ENCODE data around the gene ASAH2B.
"Not testable (repeated sequence)": the region's sequence is repeated elsewhere in the genome, so short reads cannot be mapped to it uniquely, and the experiment has no call there.

ASAH2B gene

DNA sequence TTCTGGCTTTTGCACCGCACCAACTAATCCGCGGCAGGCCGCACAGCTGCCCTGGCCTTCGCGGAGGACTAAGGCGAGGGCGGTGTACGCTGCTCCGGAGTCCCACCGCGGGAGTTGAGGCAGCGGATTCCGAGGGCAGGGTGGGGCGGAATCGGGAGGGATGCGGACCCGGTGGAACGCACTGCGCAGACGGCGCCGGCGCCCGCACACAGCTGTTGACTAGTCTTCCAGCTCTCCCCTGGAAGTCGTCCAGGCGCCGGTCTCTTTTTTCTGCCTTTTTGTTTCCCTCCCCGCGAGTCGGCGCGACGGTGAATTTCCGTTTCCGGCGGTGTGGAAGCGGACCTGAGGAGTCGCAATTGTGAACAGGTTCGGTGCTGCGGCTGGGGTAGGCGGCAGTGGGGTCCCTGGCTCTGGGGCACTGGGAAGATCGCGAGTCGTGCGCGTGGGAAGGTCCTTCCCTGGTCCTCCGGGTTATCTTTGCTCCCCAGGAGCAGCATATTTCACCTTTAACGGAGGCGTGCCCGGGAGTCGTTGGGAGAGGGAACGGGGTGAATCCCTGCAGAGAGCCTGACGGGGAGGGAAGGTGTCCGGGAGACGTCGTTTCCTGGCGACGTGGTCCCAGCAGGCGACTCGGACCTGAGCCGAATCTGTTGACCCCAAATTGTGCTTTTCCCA is at the start of gene ASAH2B:
ASAH2B (plus strand) TSS at position 319 of the 675 bp plus-strand sequence. CDS start 5,195 bp downstream, outside the sequence.
- H3K27me3 ChIP-seq (ENCODE audit: control insufficient read depth, insufficient read depth, low read length): no peaks in the 10 kb centered on the region
- H3K4me1 ChIP-seq (ENCODE audit: control insufficient read depth, insufficient read depth, low read length): no peaks in the 10 kb centered on the region
- H3K4me3 ChIP-seq (ENCODE audit: low read length): peak within 1 kb of the TSS; percentile 96
- no peaks in the 10 kb centered on the region for H3K36me3 ChIP-seq (ENCODE audit: control insufficient read depth, insufficient read depth, low read length)
- peak within 1 kb of the TSS; percentile 83 for H3K9ac ChIP-seq (ENCODE audit: low read length)
- peak within 1 kb of the TSS; percentile 68 for H3K27ac ChIP-seq (ENCODE audit: low read depth, low read length)

DNA sequence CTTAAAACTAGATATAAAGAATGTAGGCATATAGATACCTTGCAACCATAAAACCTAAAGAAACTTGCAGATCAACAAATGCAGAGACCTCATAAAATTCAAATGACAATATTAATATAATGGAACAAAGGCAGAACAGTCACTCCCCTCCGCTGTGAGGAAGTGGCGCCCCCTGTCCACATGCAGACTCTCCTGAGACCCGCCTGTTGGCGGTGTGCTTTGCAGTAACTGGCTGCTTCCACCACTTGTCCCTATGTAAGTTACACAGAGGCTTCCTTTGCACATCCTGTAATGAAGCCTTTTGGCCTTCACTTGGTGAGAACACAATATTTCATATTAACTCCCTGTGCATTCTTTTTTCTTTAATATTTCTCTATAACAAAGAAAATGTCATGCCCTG is 41.9 kb upstream of the ASAH2B start:
- H3K27me3 ChIP-seq (ENCODE audit: control insufficient read depth, insufficient read depth, low read length); H3K36me3 ChIP-seq (ENCODE audit: control insufficient read depth, insufficient read depth, low read length); H3K4me3 ChIP-seq (ENCODE audit: low read length); H3K9ac ChIP-seq (ENCODE audit: low read length); H3K27ac ChIP-seq (ENCODE audit: low read depth, low read length); H3K4me1 ChIP-seq (ENCODE audit: control insufficient read depth, insufficient read depth, low read length): not testable (repeated sequence)

DNA sequence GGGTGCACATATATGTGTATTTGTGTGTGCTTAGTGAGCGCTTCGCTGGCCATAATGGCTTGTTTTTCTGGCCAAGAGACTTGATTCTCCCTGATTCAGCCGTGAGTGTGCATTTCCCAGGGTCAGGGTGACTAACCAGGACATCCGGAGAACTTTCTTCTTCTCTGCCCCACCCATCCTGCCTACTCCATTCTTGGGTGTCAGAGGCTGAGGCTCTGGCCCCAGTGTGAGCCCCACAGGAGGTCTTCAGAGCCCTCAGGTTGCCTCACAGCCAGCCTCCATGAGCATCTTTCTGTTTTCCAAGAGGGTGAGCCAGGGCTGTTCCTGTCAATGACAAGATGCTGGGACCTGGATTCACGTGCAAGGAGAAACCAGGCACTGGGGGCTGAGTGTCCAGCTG is 37.8 kb upstream of the ASAH2B start:
- H3K27ac ChIP-seq (ENCODE audit: low read depth, low read length); H3K9ac ChIP-seq (ENCODE audit: low read length); H3K4me3 ChIP-seq (ENCODE audit: low read length); H3K36me3 ChIP-seq (ENCODE audit: control insufficient read depth, insufficient read depth, low read length); H3K4me1 ChIP-seq (ENCODE audit: control insufficient read depth, insufficient read depth, low read length); H3K27me3 ChIP-seq (ENCODE audit: control insufficient read depth, insufficient read depth, low read length): not testable (repeated sequence)

DNA sequence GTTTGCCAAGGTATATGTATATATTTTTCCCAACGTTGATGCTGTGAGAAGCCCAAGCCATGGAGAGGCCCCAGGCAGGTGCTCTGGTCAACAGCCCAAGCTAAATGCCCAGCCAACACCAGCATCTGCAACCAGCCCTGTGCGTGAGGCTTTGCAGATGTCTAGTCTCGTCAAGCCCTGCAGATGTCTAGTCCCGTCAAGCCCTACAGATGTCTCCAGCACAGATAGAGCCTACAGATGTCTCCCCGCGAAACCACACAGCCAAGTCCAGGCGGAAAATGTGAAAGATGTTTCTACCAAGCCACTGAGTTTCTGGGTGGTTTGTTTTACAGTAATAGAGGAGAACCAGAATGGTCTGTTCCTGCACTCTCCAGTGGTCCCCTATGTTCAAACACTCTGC is 36.7 kb upstream of the ASAH2B start:
- not testable (repeated sequence) for H3K27ac ChIP-seq (ENCODE audit: low read depth, low read length); H3K9ac ChIP-seq (ENCODE audit: low read length); H3K36me3 ChIP-seq (ENCODE audit: control insufficient read depth, insufficient read depth, low read length); H3K4me1 ChIP-seq (ENCODE audit: control insufficient read depth, insufficient read depth, low read length); H3K27me3 ChIP-seq (ENCODE audit: control insufficient read depth, insufficient read depth, low read length); H3K4me3 ChIP-seq (ENCODE audit: low read length)

DNA sequence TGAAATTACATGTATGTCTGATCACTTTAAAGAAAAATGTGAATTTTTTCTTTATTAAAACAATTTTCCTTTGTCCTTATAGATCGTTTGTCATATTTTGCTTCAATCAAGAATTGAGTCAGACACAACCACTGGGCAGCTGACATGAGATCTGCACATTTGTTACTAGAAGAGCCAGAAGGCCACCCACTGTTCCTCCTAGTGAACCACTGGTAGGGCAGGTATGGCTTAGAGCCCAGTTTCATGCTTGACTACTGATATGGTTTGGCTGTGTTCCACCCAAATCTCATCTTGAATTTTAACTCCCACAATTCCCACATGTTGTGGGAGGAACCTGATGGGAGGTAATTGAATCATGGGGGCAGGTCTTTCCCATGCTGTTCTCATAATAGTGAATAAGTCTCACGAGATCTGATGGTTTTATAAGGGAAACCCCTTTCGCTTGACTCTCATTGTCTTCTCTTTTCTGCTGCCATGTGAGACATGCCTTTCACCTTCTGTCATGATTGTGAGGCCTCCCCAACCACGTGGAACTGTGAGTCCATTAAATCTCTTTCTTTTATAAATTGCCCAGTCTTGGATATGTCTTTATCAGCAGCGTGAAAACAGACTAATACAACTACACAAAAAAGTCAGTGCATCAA is 35.2 kb upstream of the ASAH2B start:
- not testable (repeated sequence) for H3K9ac ChIP-seq (ENCODE audit: low read length); H3K27me3 ChIP-seq (ENCODE audit: control insufficient read depth, insufficient read depth, low read length); H3K4me3 ChIP-seq (ENCODE audit: low read length); H3K36me3 ChIP-seq (ENCODE audit: control insufficient read depth, insufficient read depth, low read length); H3K27ac ChIP-seq (ENCODE audit: low read depth, low read length); H3K4me1 ChIP-seq (ENCODE audit: control insufficient read depth, insufficient read depth, low read length)

DNA sequence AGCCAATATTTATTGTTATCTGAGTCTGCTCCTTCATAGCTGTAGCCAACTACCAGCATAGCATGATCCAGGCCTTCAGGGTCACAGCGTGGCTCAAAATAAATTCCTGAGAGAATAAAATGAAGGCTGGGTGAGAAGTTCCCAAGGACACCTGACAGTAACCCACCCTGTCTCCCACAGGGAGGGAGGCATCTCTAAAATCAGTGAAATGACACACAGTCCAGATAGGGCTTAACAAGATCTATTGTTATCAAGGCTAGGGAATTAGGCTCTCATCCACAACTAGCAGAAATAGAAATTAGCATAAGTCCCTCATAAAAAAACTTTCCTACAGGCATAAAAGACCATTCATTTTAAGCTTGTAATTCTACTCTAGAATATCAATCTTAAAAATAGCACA is 33.7 kb upstream of the ASAH2B start:
- not testable (repeated sequence) for H3K27ac ChIP-seq (ENCODE audit: low read depth, low read length); H3K9ac ChIP-seq (ENCODE audit: low read length); H3K4me1 ChIP-seq (ENCODE audit: control insufficient read depth, insufficient read depth, low read length); H3K4me3 ChIP-seq (ENCODE audit: low read length); H3K27me3 ChIP-seq (ENCODE audit: control insufficient read depth, insufficient read depth, low read length); H3K36me3 ChIP-seq (ENCODE audit: control insufficient read depth, insufficient read depth, low read length)

DNA sequence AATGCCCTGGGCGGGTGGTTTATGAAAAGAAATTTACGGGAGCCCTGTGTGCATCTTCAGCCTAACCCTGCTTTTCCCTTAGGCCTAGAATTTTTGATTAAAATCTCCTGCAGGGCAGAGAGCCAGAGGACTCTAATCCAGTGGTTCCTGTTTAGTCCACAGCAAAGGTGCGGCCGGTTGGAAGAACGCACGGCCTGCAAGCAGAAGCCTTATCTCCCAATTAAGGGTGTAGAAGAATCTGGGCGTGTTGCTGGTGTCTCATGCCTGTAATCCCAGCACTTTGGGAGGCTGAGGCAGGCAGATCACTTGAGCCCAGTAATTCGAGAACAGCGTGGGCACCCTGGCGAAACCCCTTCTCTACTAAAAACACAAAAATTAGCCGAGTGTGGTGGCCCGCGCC is 29.5 kb upstream of the ASAH2B start:
- not testable (repeated sequence) for H3K4me1 ChIP-seq (ENCODE audit: control insufficient read depth, insufficient read depth, low read length); H3K9ac ChIP-seq (ENCODE audit: low read length); H3K4me3 ChIP-seq (ENCODE audit: low read length); H3K36me3 ChIP-seq (ENCODE audit: control insufficient read depth, insufficient read depth, low read length); H3K27me3 ChIP-seq (ENCODE audit: control insufficient read depth, insufficient read depth, low read length); H3K27ac ChIP-seq (ENCODE audit: low read depth, low read length)

DNA sequence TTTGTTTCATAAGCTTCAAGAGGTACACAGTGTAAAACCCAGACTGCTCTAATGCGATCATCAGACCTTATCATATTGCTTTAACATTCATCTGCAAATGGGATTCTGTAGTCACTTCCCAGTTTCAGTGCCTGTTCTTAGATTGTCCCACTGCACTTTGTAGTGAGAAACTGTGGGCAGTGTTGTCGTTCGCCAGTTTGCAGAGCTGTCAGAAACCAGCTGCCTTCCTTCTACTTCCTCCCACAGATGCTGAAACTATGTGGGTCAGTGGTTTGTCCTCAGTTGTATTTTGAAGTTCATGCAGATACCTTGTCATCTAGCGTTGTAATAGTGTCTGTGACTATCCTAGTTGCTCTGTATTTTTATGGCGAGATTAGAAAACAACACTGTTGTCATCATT is 15.9 kb upstream of the ASAH2B start:
- not testable (repeated sequence) for H3K9ac ChIP-seq (ENCODE audit: low read length); H3K27me3 ChIP-seq (ENCODE audit: control insufficient read depth, insufficient read depth, low read length); H3K27ac ChIP-seq (ENCODE audit: low read depth, low read length); H3K4me1 ChIP-seq (ENCODE audit: control insufficient read depth, insufficient read depth, low read length); H3K36me3 ChIP-seq (ENCODE audit: control insufficient read depth, insufficient read depth, low read length); H3K4me3 ChIP-seq (ENCODE audit: low read length)

DNA sequence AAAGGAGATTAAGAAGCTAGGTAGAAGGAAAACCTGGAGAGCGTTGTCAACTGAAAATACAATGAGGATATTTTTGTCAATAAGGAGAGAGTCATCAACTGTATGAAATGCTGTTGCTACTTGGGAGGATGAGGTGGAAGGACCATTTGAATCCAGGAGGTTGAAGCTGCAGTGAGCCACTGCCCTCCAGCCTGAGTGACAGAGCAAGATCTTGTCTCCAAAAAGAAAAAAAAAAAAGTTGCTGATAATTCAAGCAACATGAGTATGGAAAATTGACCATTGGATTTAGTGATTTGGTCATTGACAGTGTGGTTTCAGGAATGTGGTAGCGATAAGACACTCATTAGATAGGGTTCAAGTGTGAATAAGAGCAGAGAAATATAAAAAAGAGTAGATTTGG is 11.6 kb upstream of the ASAH2B start:
- H3K4me3 ChIP-seq (ENCODE audit: low read length); H3K9ac ChIP-seq (ENCODE audit: low read length); H3K36me3 ChIP-seq (ENCODE audit: control insufficient read depth, insufficient read depth, low read length): not testable (repeated sequence)

DNA sequence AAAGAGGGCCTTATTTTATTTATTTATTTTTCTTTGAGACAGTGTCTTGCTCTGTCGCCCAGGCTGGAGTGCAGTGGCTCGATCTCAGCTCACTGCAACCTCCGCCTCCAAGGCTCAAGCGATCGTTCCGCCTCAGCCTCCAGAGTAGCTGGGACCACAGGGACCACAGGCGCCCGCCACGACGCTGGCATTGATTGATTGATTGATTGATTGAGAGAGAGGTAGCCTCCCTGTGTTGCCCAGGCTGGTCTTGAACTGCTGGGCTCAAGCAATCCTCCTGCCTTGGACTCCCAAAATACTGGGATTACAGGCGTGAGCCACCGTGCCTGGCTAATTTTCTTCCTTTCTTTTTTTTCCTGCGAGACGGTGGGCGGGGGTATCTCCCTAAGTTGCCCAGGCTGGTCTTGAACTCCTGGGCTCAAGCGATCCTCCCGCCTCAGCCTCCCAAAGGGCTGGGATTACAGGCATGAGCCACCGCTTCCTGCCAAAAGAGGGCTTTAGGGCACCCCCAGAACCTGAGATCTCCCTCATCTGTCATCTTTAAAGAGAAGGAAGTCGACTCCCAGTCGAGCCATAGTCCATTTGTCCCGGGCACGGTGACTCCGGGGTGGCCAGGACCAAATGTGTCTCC is 634 bp upstream of the ASAH2B start:
- H3K9ac ChIP-seq (ENCODE audit: low read length): not testable (repeated sequence)

More for the DNA sequence above, 11.6 kb upstream of the ASAH2B start:
- not testable (repeated sequence) for H3K27ac ChIP-seq (ENCODE audit: low read depth, low read length); H3K4me1 ChIP-seq (ENCODE audit: control insufficient read depth, insufficient read depth, low read length); H3K27me3 ChIP-seq (ENCODE audit: control insufficient read depth, insufficient read depth, low read length)

DNA sequence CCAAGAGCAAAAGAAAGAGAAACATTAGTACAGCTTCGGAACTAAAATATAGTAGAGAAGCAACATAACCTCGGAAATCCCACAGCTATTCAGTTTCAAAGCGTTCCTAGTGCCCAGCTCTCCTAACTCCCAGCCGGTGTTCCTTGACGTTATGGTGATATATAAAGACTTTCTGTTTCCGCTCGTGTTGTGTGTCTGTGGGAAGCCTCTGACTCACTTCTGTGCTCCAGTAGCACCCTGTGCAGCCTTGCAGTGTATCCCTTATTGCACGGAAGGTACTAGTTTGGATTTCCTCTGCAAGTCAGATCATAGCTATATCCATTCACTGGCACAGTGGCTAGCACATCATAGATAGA is 535 bp downstream of the ASAH2B start:
- H3K36me3 ChIP-seq (ENCODE audit: control insufficient read depth, insufficient read depth, low read length): no peaks in the 10 kb centered on the region
- no peaks in the 10 kb centered on the region for H3K4me1 ChIP-seq (ENCODE audit: control insufficient read depth, insufficient read depth, low read length)
- no peaks in the 10 kb centered on the region for H3K27me3 ChIP-seq (ENCODE audit: control insufficient read depth, insufficient read depth, low read length)
- peak overlapping the region; percentile 68 for H3K27ac ChIP-seq (ENCODE audit: low read depth, low read length)
- H3K9ac ChIP-seq (ENCODE audit: low read length): no peak overlapping the region
- peak overlapping the region; percentile 96 for H3K4me3 ChIP-seq (ENCODE audit: low read length)

More for the DNA sequence above, 634 bp upstream of the ASAH2B start:
- not testable (repeated sequence) for H3K36me3 ChIP-seq (ENCODE audit: control insufficient read depth, insufficient read depth, low read length); H3K27me3 ChIP-seq (ENCODE audit: control insufficient read depth, insufficient read depth, low read length); H3K4me1 ChIP-seq (ENCODE audit: control insufficient read depth, insufficient read depth, low read length)
- H3K27ac ChIP-seq (ENCODE audit: low read depth, low read length): peak overlapping the region; percentile 68
- peak overlapping the region; percentile 96 for H3K4me3 ChIP-seq (ENCODE audit: low read length)

DNA sequence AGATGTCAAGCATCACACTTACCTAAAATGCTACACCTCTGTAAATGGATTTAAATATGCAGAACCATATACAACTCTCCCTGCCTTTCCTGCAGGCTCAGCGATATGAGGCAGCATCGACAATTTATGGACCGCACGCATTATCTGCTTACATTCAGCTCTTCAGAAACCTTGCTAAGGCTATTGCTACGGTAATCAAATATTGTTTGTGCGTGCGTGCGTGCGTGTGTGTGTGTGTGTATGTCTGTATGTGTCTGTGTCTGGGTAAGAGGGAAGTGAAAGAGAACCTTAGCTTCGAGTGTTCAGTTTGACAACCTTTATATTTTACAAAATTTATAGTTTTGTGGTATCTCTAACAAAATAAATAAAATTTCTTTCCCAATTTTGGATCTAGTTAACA is 3.1 kb downstream of the ASAH2B start:
- not testable (repeated sequence) for H3K27ac ChIP-seq (ENCODE audit: low read depth, low read length); H3K9ac ChIP-seq (ENCODE audit: low read length); H3K4me3 ChIP-seq (ENCODE audit: low read length); H3K27me3 ChIP-seq (ENCODE audit: control insufficient read depth, insufficient read depth, low read length); H3K36me3 ChIP-seq (ENCODE audit: control insufficient read depth, insufficient read depth, low read length); H3K4me1 ChIP-seq (ENCODE audit: control insufficient read depth, insufficient read depth, low read length)

All from rectal smooth muscle tissue (tissue), 1 donor.